Measurements from ENCODE around the gene ADIG.

ADIG gene

GRCh38 chr20:38602185-38602581 is 21.2 kb downstream of the ADIG start:
- DNase-seq (ENCODE audit: low spot score): no peak

GRCh38 chr20:38603286-38603685 is 22.3 kb downstream of the ADIG start:
- DNase-seq (ENCODE audit: low spot score): no peak

- DNase-seq (ENCODE audit: low spot score): no peak
These were observed 23.9 kb downstream of the ADIG start for GRCh38 chr20:38604873-38605303.

GRCh38 chr20:38607351-38607750 is 26.4 kb downstream of the ADIG start:
- no peak for DNase-seq (ENCODE audit: low spot score)

GRCh38 chr20:38608188-38608587 is 27.2 kb downstream of the ADIG start:
- DNase-seq (ENCODE audit: low spot score): no peak

- DNase-seq (ENCODE audit: low spot score): no peak
These were observed 28.8 kb downstream of the ADIG start for GRCh38 chr20:38609815-38610214.

GRCh38 chr20:38610521-38610920 is 29.5 kb downstream of the ADIG start:
- DNase-seq (ENCODE audit: low spot score): no peak

GRCh38 chr20:38612751-38613515 is 31.9 kb downstream of the ADIG start:
- no peak for DNase-seq (ENCODE audit: low spot score)

- DNase-seq (ENCODE audit: low spot score): no peak
These were observed 34.3 kb downstream of the ADIG start for GRCh38 chr20:38615283-38615682.

GRCh38 chr20:38616457-38616856 is 35.5 kb downstream of the ADIG start:
- DNase-seq (ENCODE audit: low spot score): no peak

GRCh38 chr20:38617011-38617829 is 36.2 kb downstream of the ADIG start:
- no peak for DNase-seq (ENCODE audit: low spot score)

GRCh38 chr20:38617830-38618196 is 36.8 kb downstream of the ADIG start:
- no peak for DNase-seq (ENCODE audit: low spot score)

GRCh38 chr20:38620441-38620840 is 39.4 kb downstream of the ADIG start:
- no peak for DNase-seq (ENCODE audit: low spot score)

GRCh38 chr20:38623061-38623460 is 42.1 kb downstream of the ADIG start:
- DNase-seq (ENCODE audit: low spot score): no peak

GRCh38 chr20:38624084-38624483 is 43.1 kb downstream of the ADIG start:
- DNase-seq (ENCODE audit: low spot score): no peak

GRCh38 chr20:38625896-38626295 is 44.9 kb downstream of the ADIG start:
- DNase-seq (ENCODE audit: low spot score): no peak

GRCh38 chr20:38626921-38627659 is 46.1 kb downstream of the ADIG start:
- no peak for DNase-seq (ENCODE audit: low spot score)

GRCh38 chr20:38628580-38629470 is 47.8 kb downstream of the ADIG start:
- no peak for DNase-seq (ENCODE audit: low spot score)

- no peak for DNase-seq (ENCODE audit: low spot score)
These were observed 49.0 kb downstream of the ADIG start for GRCh38 chr20:38629979-38630378.

GRCh38 chr20:38630727-38631126 is 49.7 kb downstream of the ADIG start:
- no peak for DNase-seq (ENCODE audit: low spot score)

GRCh38 chr20:38631155-38632022 is 50.4 kb downstream of the ADIG start:
- DNase-seq (ENCODE audit: low spot score): no peak
